DND-41 (cell line): ENCODE data around the gene EIF5A.

Source experiments
- EZH2 ChIP-seq: IDR thresholded peaks from 3 replicates; pipeline ENCODE4 v1.6.1; 2012; ENCODE audit warnings: borderline replicate concordance, low read depth, mild to moderate bottlenecking, moderate library complexity, low read length, inconsistent platforms; ENCODE audit not compliant: severe bottlenecking
- TF ChIP-seq, protein P1 (sequence below): IDR thresholded peaks from 2 replicates; pipeline ENCODE4 v1.5.1; 2012; ENCODE audit warnings: borderline replicate concordance, low read length, moderate library complexity, mild to moderate bottlenecking; ENCODE audit not compliant: poor library complexity, severe bottlenecking; ENCODE audit errors: extremely low read depth

DNA sequence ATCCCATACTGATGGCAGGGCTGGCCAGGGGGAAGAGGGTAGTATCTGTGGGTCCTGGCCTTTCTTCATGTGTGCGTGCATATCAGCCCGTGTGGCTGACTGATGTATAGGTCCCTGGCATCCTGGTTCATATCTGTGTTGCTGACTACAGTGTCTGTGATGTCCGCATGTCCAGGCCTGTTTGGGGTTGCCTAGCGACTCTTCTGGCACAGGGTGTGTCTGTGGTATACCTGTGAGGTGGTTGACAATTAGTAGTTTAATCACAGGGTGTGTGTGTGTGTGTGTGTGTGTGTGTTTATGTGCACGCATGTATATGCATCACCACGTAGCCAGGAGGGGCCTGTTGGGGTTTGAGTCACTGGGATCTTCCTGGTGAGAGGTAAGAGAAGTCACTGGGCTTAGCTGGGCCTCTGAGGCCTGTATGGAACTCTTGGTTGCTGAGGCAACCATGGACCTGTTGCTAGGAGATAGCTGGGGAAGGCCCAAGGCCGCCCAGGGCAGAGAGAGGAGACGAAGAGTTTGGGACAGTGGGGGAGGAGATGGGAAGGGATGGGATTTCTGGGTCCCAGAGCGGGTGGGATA, 46.9 kb downstream of the EIF5A start:
- TF ChIP-seq, protein P1, sequence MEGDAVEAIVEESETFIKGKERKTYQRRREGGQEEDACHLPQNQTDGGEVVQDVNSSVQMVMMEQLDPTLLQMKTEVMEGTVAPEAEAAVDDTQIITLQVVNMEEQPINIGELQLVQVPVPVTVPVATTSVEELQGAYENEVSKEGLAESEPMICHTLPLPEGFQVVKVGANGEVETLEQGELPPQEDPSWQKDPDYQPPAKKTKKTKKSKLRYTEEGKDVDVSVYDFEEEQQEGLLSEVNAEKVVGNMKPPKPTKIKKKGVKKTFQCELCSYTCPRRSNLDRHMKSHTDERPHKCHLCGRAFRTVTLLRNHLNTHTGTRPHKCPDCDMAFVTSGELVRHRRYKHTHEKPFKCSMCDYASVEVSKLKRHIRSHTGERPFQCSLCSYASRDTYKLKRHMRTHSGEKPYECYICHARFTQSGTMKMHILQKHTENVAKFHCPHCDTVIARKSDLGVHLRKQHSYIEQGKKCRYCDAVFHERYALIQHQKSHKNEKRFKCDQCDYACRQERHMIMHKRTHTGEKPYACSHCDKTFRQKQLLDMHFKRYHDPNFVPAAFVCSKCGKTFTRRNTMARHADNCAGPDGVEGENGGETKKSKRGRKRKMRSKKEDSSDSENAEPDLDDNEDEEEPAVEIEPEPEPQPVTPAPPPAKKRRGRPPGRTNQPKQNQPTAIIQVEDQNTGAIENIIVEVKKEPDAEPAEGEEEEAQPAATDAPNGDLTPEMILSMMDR, result no peak
- TF ChIP-seq EZH2, result no peak
